ENCODE results near the gene SERGEF.

SERGEF gene

GRCh38 chr11:17810041-17810440 lies 202.8 kb downstream of the SERGEF start:
- H3K9me3 ChIP-seq (ENCODE audit: severe bottlenecking), result no peaks in the 10 kb centered on the region
- no peaks in the 10 kb centered on the region for H3K4me1 ChIP-seq (ENCODE audit: insufficient read depth, poor library complexity, severe bottlenecking)
- DNase-seq (ENCODE audit: low spot score) (no peak), ATAC-seq (ENCODE audit: low read depth) (no peak)
- H3K36me3 ChIP-seq (ENCODE audit: low read depth), result no peaks in the 10 kb centered on the region
- H3K4me3 ChIP-seq (ENCODE audit: severe bottlenecking), result no peak overlapping the region
- no peak overlapping the region for H3K27ac ChIP-seq (ENCODE audit: poor library complexity, severe bottlenecking)
- H3K27me3 ChIP-seq (ENCODE audit: insufficient read depth, poor library complexity, severe bottlenecking), result no peaks in the 10 kb centered on the region
- no peak for TF ChIP-seq CTCF (IDR thresholded peaks at IDR 0.05; ENCODE audit: poor library complexity, severe bottlenecking)

GRCh38 chr11:17807034-17807433 lies 205.8 kb downstream of the SERGEF start:
- H3K27ac ChIP-seq (ENCODE audit: poor library complexity, severe bottlenecking), result no peak overlapping the region
- H3K4me1 ChIP-seq (ENCODE audit: insufficient read depth, poor library complexity, severe bottlenecking), result no peaks in the 10 kb centered on the region
- no peaks in the 10 kb centered on the region for H3K36me3 ChIP-seq (ENCODE audit: low read depth)
- no peak overlapping the region for H3K4me3 ChIP-seq (ENCODE audit: severe bottlenecking)
- no peak for TF ChIP-seq CTCF (IDR thresholded peaks at IDR 0.05; ENCODE audit: poor library complexity, severe bottlenecking)
- no peak for DNase-seq (ENCODE audit: low spot score)
- no peak for ATAC-seq (ENCODE audit: low read depth)
- H3K27me3 ChIP-seq (ENCODE audit: insufficient read depth, poor library complexity, severe bottlenecking), result no peaks in the 10 kb centered on the region
- H3K9me3 ChIP-seq (ENCODE audit: severe bottlenecking), result no peaks in the 10 kb centered on the region

- ATAC-seq (ENCODE audit: low read depth) (no peak), DNase-seq (ENCODE audit: low spot score) (no peak)
- TF ChIP-seq CTCF (IDR thresholded peaks at IDR 0.05; ENCODE audit: poor library complexity, severe bottlenecking), result no peak
- no peaks in the 10 kb centered on the region for H3K9me3 ChIP-seq (ENCODE audit: severe bottlenecking)
- no peaks in the 10 kb centered on the region for H3K36me3 ChIP-seq (ENCODE audit: low read depth)
- no peak overlapping the region for H3K27ac ChIP-seq (ENCODE audit: poor library complexity, severe bottlenecking)
- no peak overlapping the region for H3K4me3 ChIP-seq (ENCODE audit: severe bottlenecking)
- no peaks in the 10 kb centered on the region for H3K27me3 ChIP-seq (ENCODE audit: insufficient read depth, poor library complexity, severe bottlenecking)
- no peaks in the 10 kb centered on the region for H3K4me1 ChIP-seq (ENCODE audit: insufficient read depth, poor library complexity, severe bottlenecking)
These were observed 207.0 kb downstream of the SERGEF start for GRCh38 chr11:17805873-17806272.

- Histone ChIP-seq H3K4me1 (ENCODE audit: insufficient read depth, poor library complexity, severe bottlenecking) (no peaks in the 10 kb centered on the region), H3K27ac (ENCODE audit: poor library complexity, severe bottlenecking) (no peak overlapping the region), H3K9me3 (ENCODE audit: severe bottlenecking) (no peaks in the 10 kb centered on the region), H3K4me3 (ENCODE audit: severe bottlenecking) (no peak overlapping the region), H3K27me3 (ENCODE audit: insufficient read depth, poor library complexity, severe bottlenecking) (no peaks in the 10 kb centered on the region), H3K36me3 (ENCODE audit: low read depth) (no peaks in the 10 kb centered on the region)
- DNase-seq (ENCODE audit: low spot score) (no peak), ATAC-seq (ENCODE audit: low read depth) (no peak)
- TF ChIP-seq CTCF (IDR thresholded peaks at IDR 0.05; ENCODE audit: poor library complexity, severe bottlenecking), result no peak
These were observed 207.8 kb downstream of the SERGEF start for GRCh38 chr11:17805043-17805442.

- no peaks in the 10 kb centered on the region for H3K27me3 ChIP-seq (ENCODE audit: insufficient read depth, poor library complexity, severe bottlenecking)
- no peak for DNase-seq (ENCODE audit: low spot score)
- no peak for ATAC-seq (ENCODE audit: low read depth)
These were observed 209.0 kb downstream of the SERGEF start for GRCh38 chr11:17803754-17804334.

More at GRCh38 chr11:17803754-17804334, 209.0 kb downstream of the SERGEF start:
- no peak overlapping the region for H3K27ac ChIP-seq (ENCODE audit: poor library complexity, severe bottlenecking)
- H3K4me3 ChIP-seq (ENCODE audit: severe bottlenecking), result no peak overlapping the region
- TF ChIP-seq CTCF (IDR thresholded peaks at IDR 0.05; ENCODE audit: poor library complexity, severe bottlenecking), result no peak
- peaks cover under 1% of the 10 kb centered on the region for H3K4me1 ChIP-seq (ENCODE audit: insufficient read depth, poor library complexity, severe bottlenecking)
- H3K9me3 ChIP-seq (ENCODE audit: severe bottlenecking), result no peaks in the 10 kb centered on the region
- no peaks in the 10 kb centered on the region for H3K36me3 ChIP-seq (ENCODE audit: low read depth)
